Fibroblast of lung (primary cell): Measurements from ENCODE around the gene CDKAL1. TPM values are rescaled to one million over a fixed set of nuclear protein-coding genes. Genes with fewer than 3 reads are reported as not detected.

Experiments
- DNase-seq, 2 donors: peaks; one replicate each; pipeline versions ENCODE4 v3.0.0 to v3.0.0-alpha.2; 2010; ENCODE audit warnings: low read depth in 2 of 2
- H2AFZ ChIP-seq: 2 replicates; pipeline ENCODE4 v1.5.1; 2012; ENCODE audit warnings: low read length, control low read depth, inconsistent platforms
- H3K27ac ChIP-seq: 2 replicates; pipeline ENCODE4 v1.5.1; 2011; ENCODE audit warnings: low read length, control low read depth; ENCODE audit not compliant: insufficient read depth
- H3K27me3 ChIP-seq: 2 replicates; pipeline ENCODE4 v1.5.1; 2011; ENCODE audit warnings: mild to moderate bottlenecking, low read length; ENCODE audit not compliant: control insufficient read depth, insufficient read depth
- H3K36me3 ChIP-seq: 2 replicates; pipeline ENCODE4 v1.5.1; 2011; ENCODE audit warnings: low read length; ENCODE audit not compliant: control insufficient read depth, insufficient read depth
- H3K4me1 ChIP-seq: 2 replicates; pipeline ENCODE4 v1.5.1; 2011; ENCODE audit warnings: low read length; ENCODE audit not compliant: control insufficient read depth, insufficient read depth; ENCODE audit errors: extremely low read depth
- H3K4me2 ChIP-seq: 2 replicates; pipeline ENCODE4 v1.5.1; 2011; ENCODE audit warnings: low read length, control low read depth; ENCODE audit not compliant: insufficient read depth; ENCODE audit errors: extremely low read depth
- H3K4me3 ChIP-seq, 4 experiments: fragments of 200-600 bp in 1 of 4; sonication (generic) in 1 of 4; replicated peaks in 1 of 4; 2 replicates each; pipeline ENCODE4 v1.5.1; 2011 to 2016; ENCODE audit warnings: low read length in 4 of 4, low read depth in 3 of 4, mild to moderate bottlenecking in 3 of 4, control low read depth in 2 of 4, inconsistent platforms in 1 of 4, mixed read lengths in 1 of 4; ENCODE audit not compliant: insufficient read depth in 1 of 4; ENCODE audit errors: control extremely low read depth in 1 of 4
- H3K79me2 ChIP-seq: 2 replicates; pipeline ENCODE4 v1.5.1; 2012; ENCODE audit warnings: mild to moderate bottlenecking, low read length, inconsistent platforms; ENCODE audit not compliant: control insufficient read depth, insufficient read depth
- H3K9ac ChIP-seq: 2 replicates; pipeline ENCODE4 v1.5.1; 2011; ENCODE audit warnings: mild to moderate bottlenecking, low read length, control low read depth; ENCODE audit not compliant: insufficient read depth
- H3K9me3 ChIP-seq: 2 replicates; pipeline ENCODE4 v1.5.1; 2012; ENCODE audit warnings: low read depth, low read length; ENCODE audit not compliant: control insufficient read depth, insufficient read depth
- H4K20me1 ChIP-seq: 2 replicates; pipeline ENCODE4 v1.5.1; 2011; ENCODE audit warnings: low read length; ENCODE audit not compliant: control insufficient read depth, insufficient read depth; ENCODE audit errors: extremely low read depth
- CTCF ChIP-seq, 2 donors: IDR thresholded peaks in 1 of 2; conservative IDR thresholded peaks in 1 of 2; 1 replicate in 1 of 2; 2 replicates in 1 of 2; pipeline ENCODE4 v1.5.1; 2011 to 2012; ENCODE audit warnings: low read length in 2 of 2, control low read depth in 1 of 2, inconsistent platforms in 1 of 2, low read depth in 1 of 2, mild to moderate bottlenecking in 1 of 2
- EZH2 ChIP-seq: IDR thresholded peaks from 2 replicates; pipeline ENCODE4 v1.5.1; 2012; ENCODE audit warnings: low read length, control low read depth, mild to moderate bottlenecking; ENCODE audit errors: missing control alignments
- polyA plus RNA-seq, 2 donors: library from polyadenylated mRNA; depleted of rRNA in 1 of 2; stranded (reverse) in 1 of 2; unstranded in 1 of 2; fragments of >200 nt; gene quantifications; 2 replicates each; pipeline ENCODE4 v1.2.1, GENCODE V29; 2011 to 2012; ENCODE audit warnings: missing spikeins in 1 of 2
- total RNA-seq: library from RNA; depleted of rRNA; stranded (reverse); fragments of >200 nt; gene quantifications from 2 replicates; pipeline ENCODE4 v1.2.1, GENCODE V29; 2014

CDKAL1 gene
- total and polyA plus RNA-seq, 2 donors (not counting 1 experiment from before 2014, with no cell fraction given) = 7.4 to 15.0 TPM

DNA sequence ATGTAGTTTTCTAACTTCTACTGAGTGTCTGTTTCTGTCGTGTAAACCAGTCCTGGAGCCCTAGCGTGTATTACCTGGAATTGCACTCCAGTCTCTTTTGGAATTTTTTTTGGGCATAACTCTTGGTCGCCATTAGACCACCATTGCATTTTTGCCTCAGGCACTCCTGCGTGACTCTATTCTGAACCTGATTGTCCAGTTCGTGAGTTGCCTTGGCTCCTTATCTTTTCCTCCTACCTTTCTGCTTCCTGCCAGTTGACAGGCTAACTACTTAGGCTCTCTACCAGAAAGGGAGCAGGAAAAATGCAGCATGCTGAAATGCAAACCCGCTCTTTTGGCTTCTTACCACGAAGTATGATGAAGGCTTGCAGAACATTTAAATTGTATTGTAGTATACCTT, 568.4 kb downstream of the CDKAL1 start:
- Histone ChIP-seq H3K36me3 (no peaks in the 10 kb centered on the region), H3K4me1 (no peaks in the 10 kb centered on the region), H3K4me2 (no peak overlapping the region), H3K27me3 (no peaks in the 10 kb centered on the region), H3K79me2 (no peaks in the 10 kb centered on the region), H2AFZ (no peak overlapping the region), H3K4me3 (no peak overlapping the region), H3K27ac (no peak overlapping the region), H3K9me3 (no peaks in the 10 kb centered on the region), H3K9ac (no peak overlapping the region), H4K20me1 (no peaks in the 10 kb centered on the region)
- DNase-seq = no peak
- no peak for TF ChIP-seq EZH2
- no peak for TF ChIP-seq CTCF (conservative IDR thresholded peaks at IDR 0.05 in 1 of 2, IDR thresholded peaks at IDR 0.05 in 1 of 2; ENCODE audit: low read depth in 1 of 2, low read length in 2 of 2)

- Histone ChIP-seq H3K4me3 (no peak overlapping the region), H3K27ac (no peak overlapping the region), H3K79me2 (no peaks in the 10 kb centered on the region), H2AFZ (no peak overlapping the region), H4K20me1 (no peaks in the 10 kb centered on the region), H3K4me1 (no peaks in the 10 kb centered on the region), H3K36me3 (no peaks in the 10 kb centered on the region), H3K9ac (no peak overlapping the region), H3K27me3 (no peaks in the 10 kb centered on the region), H3K9me3 (no peaks in the 10 kb centered on the region), H3K4me2 (no peak overlapping the region)
- peak; percentile 3 to 10 for DNase-seq
- TF ChIP-seq EZH2 (no peak), CTCF (conservative IDR thresholded peaks at IDR 0.05 in 1 of 2, IDR thresholded peaks at IDR 0.05 in 1 of 2; ENCODE audit: low read depth in 1 of 2, low read length in 2 of 2) (no peak)
These were observed 569.5 kb downstream of the CDKAL1 start for GRCh38 chr6:21103626-21104224.

DNA sequence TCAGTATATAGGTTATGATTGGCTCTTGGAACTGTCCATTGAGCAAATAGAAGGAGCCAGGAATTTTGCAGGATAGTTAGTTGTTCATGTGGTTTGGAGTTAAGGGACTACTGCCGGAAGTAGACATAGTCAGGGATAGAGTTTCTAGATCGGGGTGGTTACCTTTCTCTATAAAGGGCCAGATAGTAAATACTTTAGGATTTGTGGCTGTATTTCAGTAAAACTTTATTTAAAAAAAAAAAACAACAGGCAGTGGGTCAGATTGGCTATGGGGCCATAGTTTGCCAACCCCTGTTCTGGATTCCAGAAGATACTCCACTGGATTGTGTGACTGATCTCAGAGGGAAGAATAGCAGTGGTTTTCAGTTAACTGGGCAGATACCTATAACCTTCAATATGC, 570.0 kb downstream of the CDKAL1 start:
- H3K79me2 ChIP-seq = no peaks in the 10 kb centered on the region
- no peak overlapping the region for H2AFZ ChIP-seq
- no peak for DNase-seq
- TF ChIP-seq CTCF (conservative IDR thresholded peaks at IDR 0.05 in 1 of 2, IDR thresholded peaks at IDR 0.05 in 1 of 2; ENCODE audit: low read depth in 1 of 2, low read length in 2 of 2) = no peak
- TF ChIP-seq EZH2 = no peak
- H3K27me3 ChIP-seq = no peaks in the 10 kb centered on the region
- H3K36me3 ChIP-seq = no peaks in the 10 kb centered on the region
- H4K20me1 ChIP-seq = no peaks in the 10 kb centered on the region
- no peak overlapping the region for H3K27ac ChIP-seq
- H3K4me3 ChIP-seq = no peak overlapping the region
- H3K4me1 ChIP-seq = no peaks in the 10 kb centered on the region
- no peak overlapping the region for H3K9ac ChIP-seq
- no peaks in the 10 kb centered on the region for H3K9me3 ChIP-seq
- H3K4me2 ChIP-seq = no peak overlapping the region
